ENCODE measurements around the gene NCCRP1.

DNA sequence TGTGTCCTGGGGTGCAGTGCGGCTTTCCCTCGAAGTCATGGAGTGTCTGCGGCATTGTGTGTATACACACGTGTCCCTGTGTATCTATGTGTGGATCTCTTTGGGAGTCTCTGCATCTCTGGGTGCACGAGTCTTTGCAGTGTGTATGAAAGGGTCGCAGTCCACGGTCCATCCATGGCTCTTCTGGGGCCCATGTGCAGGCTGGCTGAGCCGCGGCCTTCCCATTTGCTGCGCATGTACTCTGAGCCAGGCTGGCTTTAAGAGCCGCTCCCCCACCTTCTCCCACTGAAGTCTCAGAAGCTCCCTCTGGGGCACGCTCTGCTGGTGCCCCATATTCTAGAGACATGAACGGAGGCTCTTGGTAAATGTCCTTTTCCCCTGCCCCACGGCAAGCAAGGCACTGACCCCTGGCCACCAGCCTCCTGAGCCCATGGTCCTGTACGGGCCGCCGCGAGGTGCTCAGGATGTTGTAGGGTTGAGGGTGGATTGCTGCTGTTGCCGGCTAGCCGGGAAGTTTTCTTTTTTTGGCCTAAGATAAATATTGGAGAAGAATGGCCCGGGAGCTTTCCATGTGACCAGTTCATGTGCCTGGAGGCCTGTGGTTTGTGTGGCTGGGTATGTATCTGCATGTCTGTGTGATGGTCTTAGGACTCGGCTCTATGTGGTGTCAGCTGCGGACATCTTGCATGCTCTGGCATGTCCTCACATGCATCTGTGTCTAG, 39.3 kb upstream of the NCCRP1 start:
- TF ChIP-seq, protein P1, sequence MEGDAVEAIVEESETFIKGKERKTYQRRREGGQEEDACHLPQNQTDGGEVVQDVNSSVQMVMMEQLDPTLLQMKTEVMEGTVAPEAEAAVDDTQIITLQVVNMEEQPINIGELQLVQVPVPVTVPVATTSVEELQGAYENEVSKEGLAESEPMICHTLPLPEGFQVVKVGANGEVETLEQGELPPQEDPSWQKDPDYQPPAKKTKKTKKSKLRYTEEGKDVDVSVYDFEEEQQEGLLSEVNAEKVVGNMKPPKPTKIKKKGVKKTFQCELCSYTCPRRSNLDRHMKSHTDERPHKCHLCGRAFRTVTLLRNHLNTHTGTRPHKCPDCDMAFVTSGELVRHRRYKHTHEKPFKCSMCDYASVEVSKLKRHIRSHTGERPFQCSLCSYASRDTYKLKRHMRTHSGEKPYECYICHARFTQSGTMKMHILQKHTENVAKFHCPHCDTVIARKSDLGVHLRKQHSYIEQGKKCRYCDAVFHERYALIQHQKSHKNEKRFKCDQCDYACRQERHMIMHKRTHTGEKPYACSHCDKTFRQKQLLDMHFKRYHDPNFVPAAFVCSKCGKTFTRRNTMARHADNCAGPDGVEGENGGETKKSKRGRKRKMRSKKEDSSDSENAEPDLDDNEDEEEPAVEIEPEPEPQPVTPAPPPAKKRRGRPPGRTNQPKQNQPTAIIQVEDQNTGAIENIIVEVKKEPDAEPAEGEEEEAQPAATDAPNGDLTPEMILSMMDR (conservative IDR thresholded peaks at IDR 0.05; ENCODE audit: low read length): no peak
- no peak for TF ChIP-seq EZH2phosphoT487 (IDR thresholded peaks at IDR 0.05; ENCODE audit: borderline replicate concordance, low read depth, low read length)
